ENCODE measurements around the gene CEP112. TPM values are rescaled to one million over a fixed set of nuclear protein-coding genes. Genes with fewer than 3 reads are reported as not detected.

CEP112 gene
- total RNA-seq, 1 experiment from 2014 or later: 5.4 TPM

DNA sequence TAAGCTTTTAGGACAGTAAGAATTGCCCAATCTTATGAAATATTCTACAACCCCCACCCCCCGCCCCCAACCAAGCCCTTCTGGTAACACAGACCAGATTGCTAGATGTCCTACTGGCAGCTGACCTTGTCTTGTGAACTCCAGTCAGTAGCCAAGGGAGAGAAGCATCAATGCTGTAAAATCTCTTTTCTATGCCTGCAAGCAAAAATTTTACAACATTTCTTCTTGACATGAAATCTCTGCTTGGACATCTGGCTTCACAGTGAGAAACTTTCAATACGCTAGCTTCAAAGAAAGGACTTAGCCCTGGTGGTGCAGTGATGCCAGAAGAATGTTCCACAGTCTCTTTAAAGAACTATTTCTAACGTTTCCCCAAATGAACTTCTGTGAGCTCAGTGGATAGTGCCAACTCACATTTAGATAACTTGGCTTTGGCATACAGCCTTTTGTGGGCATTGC is 461.2 kb downstream of the CEP112 start:
- peaks cover 30% of the 10 kb centered on the region for H3K27me3 Mint-ChIP-seq (ENCODE audit: unreplicated experiment)
- H3K4me1 Mint-ChIP-seq (ENCODE audit: low read depth, unreplicated experiment): no peaks in the 10 kb centered on the region
- no peak overlapping the region for H3K4me3 Mint-ChIP-seq (ENCODE audit: low read depth, unreplicated experiment)
- peaks cover 5% of the 10 kb centered on the region for H3K9me3 Mint-ChIP-seq (ENCODE audit: low read depth, unreplicated experiment)
- H3K27ac Mint-ChIP-seq (ENCODE audit: unreplicated experiment): no peak overlapping the region
- TF ChIP-seq, protein P1, sequence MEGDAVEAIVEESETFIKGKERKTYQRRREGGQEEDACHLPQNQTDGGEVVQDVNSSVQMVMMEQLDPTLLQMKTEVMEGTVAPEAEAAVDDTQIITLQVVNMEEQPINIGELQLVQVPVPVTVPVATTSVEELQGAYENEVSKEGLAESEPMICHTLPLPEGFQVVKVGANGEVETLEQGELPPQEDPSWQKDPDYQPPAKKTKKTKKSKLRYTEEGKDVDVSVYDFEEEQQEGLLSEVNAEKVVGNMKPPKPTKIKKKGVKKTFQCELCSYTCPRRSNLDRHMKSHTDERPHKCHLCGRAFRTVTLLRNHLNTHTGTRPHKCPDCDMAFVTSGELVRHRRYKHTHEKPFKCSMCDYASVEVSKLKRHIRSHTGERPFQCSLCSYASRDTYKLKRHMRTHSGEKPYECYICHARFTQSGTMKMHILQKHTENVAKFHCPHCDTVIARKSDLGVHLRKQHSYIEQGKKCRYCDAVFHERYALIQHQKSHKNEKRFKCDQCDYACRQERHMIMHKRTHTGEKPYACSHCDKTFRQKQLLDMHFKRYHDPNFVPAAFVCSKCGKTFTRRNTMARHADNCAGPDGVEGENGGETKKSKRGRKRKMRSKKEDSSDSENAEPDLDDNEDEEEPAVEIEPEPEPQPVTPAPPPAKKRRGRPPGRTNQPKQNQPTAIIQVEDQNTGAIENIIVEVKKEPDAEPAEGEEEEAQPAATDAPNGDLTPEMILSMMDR (IDR thresholded peaks at IDR 0.05; ENCODE audit: unreplicated experiment): no peak
- intact Hi-C loops (cut with micrococcal nuclease; ENCODE audit: unreplicated experiment): no loop called here
- no peaks in the 10 kb centered on the region for H3K36me3 Mint-ChIP-seq (ENCODE audit: insufficient read depth, unreplicated experiment)
- CTCF ChIA-PET: no interaction called here
- DNase-seq: no peak
- no TSS peak for BruUV-seq (replicated peaks)

DNA sequence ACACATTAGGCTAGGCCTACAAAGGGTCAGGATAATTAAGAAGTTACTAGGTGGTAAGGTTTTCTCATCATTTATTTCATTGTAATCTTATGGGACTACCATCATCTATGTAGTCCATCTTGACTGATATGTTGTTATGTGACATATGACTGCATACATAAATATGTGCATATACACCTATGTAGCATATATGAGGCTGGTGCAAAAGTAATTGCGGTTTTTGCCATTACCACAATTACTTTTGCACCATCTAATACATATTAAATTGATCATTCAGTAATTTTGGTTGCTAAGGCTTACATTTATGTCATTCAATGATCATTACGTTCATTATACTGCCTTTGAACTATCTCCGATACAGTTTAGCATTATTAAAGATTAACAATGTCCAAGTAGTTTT is 462.7 kb downstream of the CEP112 start:
- intact Hi-C loops (cut with micrococcal nuclease; ENCODE audit: unreplicated experiment): no loop called here
- CTCF ChIA-PET: interaction anchor here (0.6 kb wide), 2 partner anchors 26 to 27 kb away, joined by 4 to 5 read pairs; no protein-coding TSS in a partner anchor
- DNase-seq: no peak
- Mint-ChIP-seq H3K4me1 (ENCODE audit: low read depth, unreplicated experiment) (no peaks in the 10 kb centered on the region), H3K27ac (ENCODE audit: unreplicated experiment) (no peak overlapping the region), H3K36me3 (ENCODE audit: insufficient read depth, unreplicated experiment) (no peaks in the 10 kb centered on the region), H3K27me3 (ENCODE audit: unreplicated experiment) (peaks cover 21% of the 10 kb centered on the region), H3K9me3 (ENCODE audit: low read depth, unreplicated experiment) (peaks cover 5% of the 10 kb centered on the region), H3K4me3 (ENCODE audit: low read depth, unreplicated experiment) (no peak overlapping the region)
- TF ChIP-seq, protein P1 (IDR thresholded peaks at IDR 0.05; ENCODE audit: unreplicated experiment): no peak
- BruUV-seq (replicated peaks): no TSS peak

DNA sequence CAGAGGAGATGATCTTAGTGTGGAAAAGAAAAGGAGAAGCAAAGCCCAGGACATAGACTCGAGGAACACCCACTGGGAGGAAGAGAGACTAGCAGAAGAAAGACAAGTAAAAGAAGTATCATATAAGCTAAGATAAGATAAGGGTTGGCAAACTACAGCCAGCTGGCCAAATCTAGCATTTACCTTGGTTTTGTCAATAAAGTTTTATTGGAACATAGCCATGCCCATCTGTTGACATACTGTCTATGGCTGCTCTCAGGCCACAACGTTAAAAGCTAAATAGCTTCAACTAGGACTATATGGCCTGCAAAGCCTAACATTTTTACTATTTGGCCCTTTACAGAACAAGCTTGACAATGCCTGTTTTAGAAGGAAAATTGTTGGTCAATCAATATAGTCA is 464.1 kb downstream of the CEP112 start:
- Mint-ChIP-seq H3K36me3 (ENCODE audit: insufficient read depth, unreplicated experiment) (no peaks in the 10 kb centered on the region), H3K27ac (ENCODE audit: unreplicated experiment) (no peak overlapping the region), H3K9me3 (ENCODE audit: low read depth, unreplicated experiment) (peaks cover 5% of the 10 kb centered on the region), H3K27me3 (ENCODE audit: unreplicated experiment) (peaks cover 24% of the 10 kb centered on the region), H3K4me3 (ENCODE audit: low read depth, unreplicated experiment) (no peak overlapping the region), H3K4me1 (ENCODE audit: low read depth, unreplicated experiment) (no peaks in the 10 kb centered on the region)
- intact Hi-C loops (cut with micrococcal nuclease; ENCODE audit: unreplicated experiment): no loop called here
- no TSS peak for BruUV-seq (replicated peaks)
- TF ChIP-seq, protein P1 (IDR thresholded peaks at IDR 0.05; ENCODE audit: unreplicated experiment): no peak
- DNase-seq: no peak
- CTCF ChIA-PET: no interaction called here

DNA sequence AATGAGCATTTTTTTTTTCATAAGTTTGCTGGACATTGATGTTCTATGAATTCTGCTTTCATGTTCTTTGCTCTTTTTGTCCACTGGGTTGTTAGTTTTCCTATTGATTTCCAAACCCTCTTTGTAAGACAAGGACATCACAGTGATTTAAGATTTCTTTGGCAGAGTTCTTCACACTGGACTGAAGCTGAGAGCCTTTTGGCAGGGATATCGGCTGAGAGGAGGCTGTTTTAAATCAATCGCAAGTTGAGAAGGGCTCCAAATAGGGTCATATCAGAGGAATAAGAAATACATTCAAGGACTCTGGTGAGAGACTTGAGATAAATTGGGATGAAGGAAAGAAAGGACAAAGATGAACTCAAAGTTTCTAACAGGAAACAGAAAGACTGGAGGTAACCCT is 464.7 kb downstream of the CEP112 start:
- peaks cover 30% of the 10 kb centered on the region for H3K27me3 Mint-ChIP-seq (ENCODE audit: unreplicated experiment)
- no peak overlapping the region for H3K27ac Mint-ChIP-seq (ENCODE audit: unreplicated experiment)
- H3K9me3 Mint-ChIP-seq (ENCODE audit: low read depth, unreplicated experiment): peaks cover 5% of the 10 kb centered on the region
- intact Hi-C loops (cut with micrococcal nuclease; ENCODE audit: unreplicated experiment): no loop called here
- CTCF ChIA-PET: no interaction called here
- no peaks in the 10 kb centered on the region for H3K4me1 Mint-ChIP-seq (ENCODE audit: low read depth, unreplicated experiment)
- H3K36me3 Mint-ChIP-seq (ENCODE audit: insufficient read depth, unreplicated experiment): no peaks in the 10 kb centered on the region
- H3K4me3 Mint-ChIP-seq (ENCODE audit: low read depth, unreplicated experiment): no peak overlapping the region
- TF ChIP-seq, protein P1 (IDR thresholded peaks at IDR 0.05; ENCODE audit: unreplicated experiment): no peak
- DNase-seq: no peak
- no TSS peak for BruUV-seq (replicated peaks)

Measured in Calu3 (cell line).